Measurements from ENCODE around the gene UHRF2. TPM values are rescaled to one million over a fixed set of nuclear protein-coding genes. Genes with fewer than 3 reads are reported as not detected.
"Not testable (repeated sequence)": the region's sequence is repeated elsewhere in the genome, so short reads cannot be mapped to it uniquely, and the experiment has no call there.

UHRF2 gene
- 12.5 and 14.2 TPM in 2 replicates for total RNA-seq (2014; rRNA removed; shearing (Covaris generic))

- DNase-seq (ENCODE audit: low spot score) = peak; percentile 87
Observed at GRCh38 chr9:6412487-6413364, at the start of gene UHRF2. Gene UHRF2 (plus strand): TSS chr9:6413199. CDS start chr9:6413491, 292 bp downstream.

GRCh38 chr9:6367128-6367890 is 45.7 kb upstream of the UHRF2 start:
- no peak for DNase-seq (ENCODE audit: low spot score)

GRCh38 chr9:6368831-6369230 is 44.2 kb upstream of the UHRF2 start:
- no peak for DNase-seq (ENCODE audit: low spot score)

GRCh38 chr9:6381477-6382012 is 31.5 kb upstream of the UHRF2 start:
- not testable (repeated sequence) for DNase-seq (ENCODE audit: low spot score)

GRCh38 chr9:6382681-6383080 is 30.3 kb upstream of the UHRF2 start:
- DNase-seq (ENCODE audit: low spot score) = no peak

- no peak for DNase-seq (ENCODE audit: low spot score)
Observed at GRCh38 chr9:6383551-6384225, 29.3 kb upstream of the UHRF2 start.

GRCh38 chr9:6384732-6385131 is 28.3 kb upstream of the UHRF2 start:
- no peak for DNase-seq (ENCODE audit: low spot score)

- DNase-seq (ENCODE audit: low spot score) = no peak
Observed at GRCh38 chr9:6399071-6399470, 13.9 kb upstream of the UHRF2 start.

GRCh38 chr9:6405371-6405770 is 7.6 kb upstream of the UHRF2 start:
- DNase-seq (ENCODE audit: low spot score) = no peak

- no peak for DNase-seq (ENCODE audit: low spot score)
Observed at GRCh38 chr9:6407778-6408177, 5.2 kb upstream of the UHRF2 start.

- no peak for DNase-seq (ENCODE audit: low spot score)
Observed at GRCh38 chr9:6408320-6408719, 4.7 kb upstream of the UHRF2 start.

- DNase-seq (ENCODE audit: low spot score) = no peak
Observed at GRCh38 chr9:6409811-6410210, 3.2 kb upstream of the UHRF2 start.

GRCh38 chr9:6410633-6411032 is 2.4 kb upstream of the UHRF2 start:
- DNase-seq (ENCODE audit: low spot score) = no peak

- DNase-seq (ENCODE audit: low spot score) = no peak
Observed at GRCh38 chr9:6413365-6414246, 607 bp downstream of the UHRF2 start.

GRCh38 chr9:6414247-6414641 is 1.2 kb downstream of the UHRF2 start:
- DNase-seq (ENCODE audit: low spot score) = no peak

- DNase-seq (ENCODE audit: low spot score) = no peak
Observed at GRCh38 chr9:6415266-6415665, 2.3 kb downstream of the UHRF2 start.

- no peak for DNase-seq (ENCODE audit: low spot score)
Observed at GRCh38 chr9:6417186-6417585, 4.2 kb downstream of the UHRF2 start.

GRCh38 chr9:6418764-6419163 is 5.8 kb downstream of the UHRF2 start:
- DNase-seq (ENCODE audit: low spot score) = no peak

- no peak for DNase-seq (ENCODE audit: low spot score)
Observed at GRCh38 chr9:6424940-6425339, 11.9 kb downstream of the UHRF2 start.

GRCh38 chr9:6426117-6426516 is 13.1 kb downstream of the UHRF2 start:
- DNase-seq (ENCODE audit: low spot score) = no peak
